HG03520 (cell line): ENCODE data around the gene PSMB1.
A peak's percentile ranks its signal among the peaks of the same experiment; 100 is the strongest.
"Not testable (repeated sequence)": the region's sequence is repeated elsewhere in the genome, so short reads cannot be mapped to it uniquely, and the experiment has no call there.

Source experiments
- ATAC-seq: cut with Tn5 transposase; IDR thresholded peaks from one replicate; pipeline ENCODE4 v1.9.1; 2021; ENCODE audit warnings: mild to moderate bottlenecking, moderate library complexity; ENCODE audit not compliant: unreplicated experiment

The PSMB1 gene

DNA sequence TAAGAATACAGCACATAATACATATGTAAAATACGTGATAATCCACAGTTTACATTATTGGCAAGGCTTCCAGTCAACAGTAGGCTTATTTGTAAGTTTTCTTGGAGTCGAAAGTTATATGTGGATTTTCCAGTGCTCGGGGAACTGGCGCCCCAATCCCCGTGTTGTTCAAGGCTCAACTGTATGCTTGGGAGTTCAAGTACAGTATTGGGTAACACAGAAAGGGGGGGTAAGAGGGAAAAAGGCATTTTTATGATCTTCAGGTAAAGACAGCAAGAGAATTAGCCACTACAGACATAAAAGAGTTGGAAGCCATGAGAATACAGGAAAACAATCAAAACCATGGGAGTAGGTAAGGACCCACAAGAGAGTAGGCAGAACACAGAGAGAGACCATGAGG is 16.4 kb downstream of the PSMB1 start:
- ATAC-seq: no peak

DNA sequence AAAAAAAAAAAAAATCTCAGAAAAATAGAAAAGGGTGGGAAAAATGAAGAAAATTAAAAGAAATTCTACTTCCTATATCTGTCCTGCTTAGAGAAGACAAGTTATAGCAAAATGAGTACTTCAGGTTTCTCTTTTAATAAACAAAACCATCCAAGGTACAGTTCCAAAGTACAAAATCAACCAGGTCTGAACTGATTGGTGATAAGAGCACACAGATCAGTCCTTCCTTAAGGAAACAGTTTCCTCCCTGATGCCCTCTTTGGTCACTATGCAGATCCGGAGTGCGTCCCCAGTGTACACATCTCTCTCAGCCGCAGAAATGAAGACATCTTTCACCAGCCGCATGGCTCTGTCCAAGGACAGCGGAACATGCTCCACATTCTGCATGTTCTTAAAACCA is 18.1 kb downstream of the PSMB1 start:
- no peak for ATAC-seq

DNA sequence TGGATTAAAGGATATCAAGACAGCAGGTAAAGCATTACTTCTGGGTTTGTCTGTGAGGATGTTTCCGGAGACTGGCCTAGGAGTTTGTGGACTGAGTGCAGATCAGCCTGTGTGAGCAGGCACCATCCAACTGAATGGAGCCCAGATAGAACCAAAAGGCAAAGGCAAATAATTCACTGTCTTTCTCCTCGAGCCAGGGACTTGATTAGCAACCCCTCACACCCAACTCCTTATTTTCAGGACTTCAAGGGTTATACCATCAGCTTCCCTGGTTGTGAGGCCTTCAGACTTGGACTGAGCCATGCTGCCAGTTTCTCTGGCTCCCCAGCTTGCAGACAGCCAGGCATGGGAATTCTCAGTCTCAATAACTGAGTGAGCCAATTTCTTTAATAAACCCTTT is 19.3 kb downstream of the PSMB1 start:
- no peak for ATAC-seq

DNA sequence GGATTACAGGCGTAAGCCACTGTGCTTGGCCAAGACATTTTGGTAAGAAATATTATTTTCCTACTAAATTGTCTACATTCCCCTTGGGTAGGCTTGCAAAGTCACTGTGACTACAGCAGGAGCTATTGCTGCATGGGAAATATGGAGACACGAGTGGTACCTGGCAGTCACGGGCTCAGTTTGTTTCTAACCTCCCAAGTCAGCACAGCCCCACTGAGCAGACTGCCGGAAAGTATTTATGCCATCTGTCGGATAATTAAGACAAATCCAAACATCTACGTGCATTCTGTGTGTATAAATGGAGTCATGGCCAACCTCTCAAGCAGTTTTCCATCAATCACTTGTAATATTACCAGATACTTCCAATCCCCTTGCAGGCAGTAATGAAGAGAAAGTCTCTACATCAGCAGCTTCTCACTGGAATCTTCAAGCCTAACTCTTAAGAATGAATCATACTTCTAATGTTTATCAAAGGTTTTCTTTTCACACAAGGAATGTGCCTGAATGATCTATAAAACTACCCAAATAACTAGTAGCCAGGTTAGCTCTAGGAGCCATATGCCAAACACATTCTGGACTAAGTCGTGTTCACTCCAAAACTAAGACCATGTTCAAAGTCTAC is 20.1 kb downstream of the PSMB1 start:
- ATAC-seq: no peak

DNA sequence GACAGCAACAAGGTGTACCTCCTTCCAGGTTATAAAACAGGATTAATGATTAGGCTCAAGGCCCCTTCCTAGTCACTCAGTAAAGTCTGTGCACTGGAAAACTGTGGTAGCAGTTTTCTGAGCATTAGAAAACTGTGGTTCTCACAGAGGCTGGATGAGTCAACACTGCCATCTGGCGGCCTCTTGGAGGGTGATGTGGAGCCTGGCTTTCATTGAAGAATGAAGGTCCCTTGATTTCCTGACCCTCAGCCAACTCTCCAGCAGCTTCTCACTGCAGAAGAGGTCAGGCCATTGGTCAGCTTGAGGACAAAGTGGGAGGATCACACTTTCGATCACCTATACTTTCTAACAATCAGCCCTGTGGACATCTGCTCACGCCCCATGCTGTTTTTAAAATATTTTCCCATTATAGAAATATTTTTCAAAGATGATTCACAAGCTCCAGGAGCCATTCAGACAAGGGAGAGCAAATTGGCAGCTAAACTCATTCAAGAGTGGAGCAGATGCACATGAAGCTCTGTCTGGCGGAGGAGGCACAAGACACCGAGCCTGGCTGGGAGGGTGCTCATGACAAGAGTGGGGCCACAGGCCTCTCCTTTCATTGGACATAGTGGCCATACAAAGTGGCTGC is 23.2 kb downstream of the PSMB1 start:
- peak; percentile 81 for ATAC-seq

DNA sequence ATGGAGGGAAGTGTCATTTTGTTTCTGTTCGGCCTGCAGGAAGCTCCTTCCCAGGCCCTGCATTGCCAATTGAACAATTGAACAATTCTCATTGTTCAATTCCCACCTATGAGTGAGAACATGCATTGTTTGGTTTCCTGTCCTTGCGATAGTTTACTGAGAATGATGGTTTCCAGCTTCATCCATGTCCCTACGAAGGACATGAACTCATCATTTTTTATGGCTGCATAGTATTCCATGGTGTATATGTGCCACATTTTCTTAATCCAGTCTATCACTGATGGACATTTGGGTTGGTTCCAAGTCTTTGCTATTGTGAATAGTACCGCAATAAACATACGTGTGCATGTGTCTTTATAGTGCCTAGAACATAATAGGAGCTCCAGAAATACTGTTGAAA is 25.1 kb downstream of the PSMB1 start:
- ATAC-seq: not testable (repeated sequence)

DNA sequence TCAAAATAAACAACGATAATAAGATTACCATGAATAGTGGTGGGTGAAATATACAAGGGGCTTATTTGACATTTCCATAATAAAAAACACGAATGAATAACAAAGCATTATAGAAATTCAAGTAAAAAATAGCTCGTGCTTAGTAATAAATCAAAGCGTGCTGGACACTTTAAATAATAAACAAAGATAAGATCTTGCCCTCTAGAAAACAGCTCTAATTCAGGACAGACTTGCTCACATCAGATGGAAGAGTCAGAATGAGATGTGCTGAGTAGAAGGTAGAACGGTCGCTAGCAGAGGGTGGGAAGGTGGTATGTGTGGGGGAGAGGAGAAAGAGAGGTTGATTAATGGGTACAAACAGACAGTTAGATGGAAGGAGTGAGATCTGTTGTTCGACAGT is 27.3 kb downstream of the PSMB1 start:
- no peak for ATAC-seq

DNA sequence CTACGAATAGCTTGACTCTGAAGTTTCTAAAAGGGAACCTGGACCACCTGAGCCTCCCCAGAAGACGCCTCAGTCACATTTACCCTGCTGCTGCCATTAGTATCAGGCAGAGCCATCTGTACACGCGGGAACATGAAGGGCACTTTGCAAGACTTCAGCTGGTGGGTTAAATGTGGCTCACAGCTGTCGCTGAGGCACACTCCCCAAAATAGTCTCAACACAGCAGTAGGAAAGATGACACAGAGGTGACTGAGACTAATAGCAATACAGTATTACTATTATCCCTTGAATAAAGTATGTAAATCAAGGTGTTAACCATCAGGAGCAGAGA is 29.0 kb downstream of the PSMB1 start:
- no peak for ATAC-seq

DNA sequence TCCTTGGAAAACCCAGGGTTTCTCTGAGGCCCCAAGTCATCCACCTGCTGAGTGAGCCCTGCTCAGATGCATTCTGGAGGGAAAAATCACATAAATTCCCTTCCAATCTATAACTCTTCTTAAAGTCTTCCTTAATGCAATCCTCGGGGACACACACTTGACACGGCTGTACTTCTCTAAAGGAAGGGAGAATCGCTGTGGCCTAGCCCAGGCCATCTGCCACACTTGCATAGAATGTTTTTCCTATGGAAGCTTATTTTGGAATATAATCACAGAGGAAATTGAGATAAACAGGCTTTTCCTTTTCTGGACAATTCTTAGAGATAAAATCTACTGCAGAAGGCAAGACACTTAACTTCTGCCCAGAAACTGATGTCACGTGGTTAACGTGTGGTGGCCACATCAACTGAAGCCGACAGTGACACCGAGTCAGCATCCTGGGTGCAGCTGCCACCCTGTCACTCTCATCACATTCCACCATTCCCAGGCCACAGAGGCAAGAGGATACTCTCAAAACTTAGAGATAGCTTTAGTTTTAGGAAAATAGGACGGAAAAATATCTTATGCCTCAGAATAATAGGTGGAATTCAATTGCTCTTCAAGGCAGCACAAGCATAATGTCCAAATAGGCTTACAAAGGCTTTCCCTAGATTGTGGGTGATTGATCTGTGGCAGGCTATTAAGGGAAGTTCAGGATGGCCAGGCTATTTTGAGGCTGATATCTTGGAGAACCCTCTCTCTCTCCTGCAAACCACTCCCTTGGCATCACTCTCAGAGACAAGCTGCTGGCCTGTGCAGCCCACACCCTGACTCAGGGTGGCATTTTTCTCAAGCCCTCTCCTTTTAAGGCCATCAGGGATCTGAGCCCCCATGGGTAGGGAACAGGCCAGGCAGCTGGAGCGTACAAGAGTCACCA is 29.6 kb downstream of the PSMB1 start:
- ATAC-seq: no peak

DNA sequence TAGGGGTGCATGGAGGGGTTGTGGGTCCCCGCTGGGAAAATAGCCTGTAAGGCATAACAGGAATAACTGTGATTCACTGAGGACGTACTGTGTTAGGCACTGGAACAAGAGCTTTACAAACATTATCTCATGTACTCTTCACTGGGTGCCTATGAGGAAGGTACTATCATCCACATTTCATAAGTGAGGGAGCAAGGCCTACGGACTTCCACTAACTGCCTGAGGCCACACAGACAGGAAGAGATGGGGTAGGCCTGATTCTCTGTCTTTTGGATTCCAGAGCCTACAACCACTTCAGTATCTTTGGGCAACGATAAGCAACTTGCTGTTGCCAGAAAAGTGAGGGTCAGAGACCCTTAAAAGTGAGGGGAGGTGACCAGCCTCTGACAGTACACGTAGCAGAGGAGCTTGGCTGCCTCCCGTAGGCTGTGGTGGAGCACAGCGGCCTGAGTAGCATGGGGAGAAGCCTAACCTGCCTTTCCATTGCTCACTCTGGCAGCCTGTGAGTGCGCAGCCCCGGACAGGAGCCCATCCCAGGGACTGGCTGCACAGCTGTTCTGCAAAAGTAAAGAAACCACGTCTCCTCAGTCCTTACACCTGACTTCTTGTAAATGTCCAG is 30.4 kb downstream of the PSMB1 start:
- ATAC-seq: no peak

DNA sequence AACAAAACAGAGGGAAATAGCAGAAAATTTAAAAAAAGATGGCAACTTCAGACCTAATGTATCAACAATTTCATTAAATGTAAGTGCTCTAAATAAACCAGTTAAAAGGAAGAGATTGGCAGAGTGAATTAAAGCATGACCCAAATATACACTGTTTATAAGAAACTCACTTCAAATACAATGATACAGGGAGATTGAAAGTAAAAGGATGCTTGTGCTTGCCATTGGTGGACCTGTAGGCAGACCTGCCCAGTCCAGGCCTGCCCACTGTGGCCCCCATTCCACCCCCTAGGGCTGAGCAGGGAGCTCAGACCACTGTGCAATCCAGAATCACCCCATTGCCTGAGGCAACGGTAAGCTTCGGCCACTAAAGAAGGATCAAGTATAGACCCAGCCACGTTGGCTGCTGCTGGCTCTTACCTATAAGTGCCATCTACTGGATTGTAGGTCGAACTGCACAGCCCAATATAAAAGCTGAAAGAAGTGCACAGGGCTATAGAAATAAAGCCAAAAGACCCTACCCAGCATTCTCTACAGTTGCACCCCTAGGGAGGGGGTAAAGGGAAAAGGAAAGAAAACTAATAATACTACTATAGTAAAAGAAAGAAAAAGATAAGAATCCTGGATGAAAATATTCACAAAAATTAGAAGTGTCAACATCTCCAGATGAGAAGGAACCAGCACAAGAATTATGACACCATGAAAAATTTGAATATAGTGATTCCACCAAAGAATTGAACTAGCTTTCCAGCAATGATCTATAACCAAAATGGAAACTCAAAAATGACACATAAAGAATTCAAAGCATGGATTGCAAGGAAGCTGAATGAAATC is 36.1 kb downstream of the PSMB1 start:
- ATAC-seq: peak; percentile 94

DNA sequence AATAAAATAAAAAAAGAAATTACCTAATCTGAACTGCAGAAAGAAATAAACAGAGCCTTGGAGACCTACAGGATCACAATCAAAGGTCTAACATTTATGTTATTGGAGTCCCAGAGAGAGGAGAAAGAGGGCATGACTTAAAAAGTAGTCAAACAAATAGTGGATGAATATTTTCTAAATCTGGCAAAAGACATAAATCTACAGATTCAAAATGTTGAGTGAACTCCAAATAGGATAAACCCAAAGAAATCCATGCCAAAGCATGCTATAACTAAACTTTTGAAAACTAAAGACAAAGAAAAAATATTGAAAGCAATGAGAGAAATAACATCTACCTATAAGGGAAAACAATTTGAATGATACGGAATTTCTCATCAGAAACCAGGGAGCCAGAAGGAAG is 38.2 kb downstream of the PSMB1 start:
- ATAC-seq: no peak

DNA sequence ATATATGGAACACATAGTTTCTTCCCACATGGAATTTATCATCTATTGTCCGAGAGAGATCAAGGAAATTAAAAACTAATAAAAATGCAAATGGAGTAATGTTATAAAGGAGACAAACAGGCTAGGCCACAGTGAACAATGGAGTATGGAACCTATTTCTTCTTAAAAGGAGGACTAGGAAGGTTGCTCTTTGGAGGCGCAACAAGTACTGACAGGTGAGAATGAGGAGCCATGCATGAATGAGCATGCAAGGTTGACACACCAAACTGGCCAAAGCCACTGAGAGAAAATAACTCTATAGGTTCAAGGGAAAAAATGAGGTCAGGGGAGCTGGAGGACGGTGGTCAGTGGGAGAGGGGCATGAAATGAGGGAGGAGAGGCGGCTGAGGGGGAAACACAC is 40.9 kb downstream of the PSMB1 start:
- no peak for ATAC-seq

DNA sequence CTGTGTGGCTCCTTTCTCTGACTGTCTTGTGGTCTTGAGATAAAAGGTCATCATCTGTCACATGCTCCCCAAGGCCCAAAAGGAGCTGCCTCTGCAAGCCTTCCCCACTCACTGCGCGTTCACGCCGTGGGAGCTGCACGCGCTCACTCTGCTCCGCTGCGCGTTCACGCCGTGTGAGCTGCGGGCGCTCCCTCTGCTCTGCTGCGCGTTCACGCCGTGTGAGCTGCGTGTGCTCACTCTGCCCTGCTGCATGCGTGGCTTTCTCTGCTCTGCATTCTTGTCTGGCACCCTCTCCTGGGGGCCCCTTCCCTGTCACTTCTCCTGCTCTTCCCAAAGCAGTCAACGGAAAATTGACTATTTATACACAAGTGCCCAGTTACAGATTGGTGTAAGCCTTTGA is 42.5 kb downstream of the PSMB1 start:
- no peak for ATAC-seq

DNA sequence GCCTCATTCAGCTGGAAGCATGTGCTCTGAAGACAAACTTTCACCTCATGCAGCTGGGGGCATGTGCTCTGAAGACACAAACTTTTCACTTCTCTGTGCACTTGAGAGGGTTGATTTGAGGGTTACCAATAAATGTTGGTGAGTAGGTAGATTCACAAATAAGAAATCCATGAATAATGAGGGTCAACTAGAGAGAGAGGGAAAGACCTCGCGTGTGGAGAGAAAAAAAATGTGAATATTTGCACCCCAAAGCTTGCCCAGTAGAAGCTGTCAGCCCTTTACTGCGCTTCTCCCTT is 43.4 kb downstream of the PSMB1 start:
- no peak for ATAC-seq

DNA sequence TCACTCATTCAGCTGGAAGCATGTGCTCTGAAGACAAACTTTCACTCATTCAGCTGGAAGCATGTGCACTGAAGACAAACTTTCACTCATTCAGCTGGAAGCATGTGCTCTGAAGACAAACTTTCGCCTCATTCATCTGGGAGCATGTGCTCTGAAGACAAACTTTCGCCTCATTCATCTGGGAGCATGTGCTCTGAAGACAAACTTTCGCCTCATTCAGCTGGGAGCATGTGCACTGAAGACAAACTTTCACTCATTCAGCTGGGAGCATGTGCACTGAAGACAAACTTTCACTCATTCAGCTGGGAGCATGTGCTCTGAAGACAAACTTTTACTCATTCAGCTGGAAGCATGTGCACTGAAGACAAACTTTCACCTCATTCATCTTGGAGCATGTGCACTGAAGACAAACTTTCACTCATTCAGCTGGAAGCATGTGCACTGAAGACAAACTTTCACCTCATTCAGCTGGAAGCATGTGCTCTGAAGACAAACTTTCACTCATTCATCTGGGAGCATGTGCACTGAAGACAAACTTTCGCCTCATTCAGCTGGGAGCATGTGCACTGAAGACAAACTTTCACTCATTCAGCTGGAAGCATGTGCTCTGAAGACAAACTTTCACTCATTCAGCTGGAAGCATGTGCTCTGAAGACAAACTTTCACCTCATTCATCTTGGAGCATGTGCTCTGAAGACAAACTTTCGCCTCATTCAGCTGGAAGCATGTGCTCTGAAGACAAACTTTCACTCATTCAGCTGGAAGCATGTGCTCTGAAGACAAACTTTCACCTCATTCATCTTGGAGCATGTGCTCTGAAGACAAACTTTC is 44.0 kb downstream of the PSMB1 start:
- ATAC-seq: not testable (repeated sequence)

DNA sequence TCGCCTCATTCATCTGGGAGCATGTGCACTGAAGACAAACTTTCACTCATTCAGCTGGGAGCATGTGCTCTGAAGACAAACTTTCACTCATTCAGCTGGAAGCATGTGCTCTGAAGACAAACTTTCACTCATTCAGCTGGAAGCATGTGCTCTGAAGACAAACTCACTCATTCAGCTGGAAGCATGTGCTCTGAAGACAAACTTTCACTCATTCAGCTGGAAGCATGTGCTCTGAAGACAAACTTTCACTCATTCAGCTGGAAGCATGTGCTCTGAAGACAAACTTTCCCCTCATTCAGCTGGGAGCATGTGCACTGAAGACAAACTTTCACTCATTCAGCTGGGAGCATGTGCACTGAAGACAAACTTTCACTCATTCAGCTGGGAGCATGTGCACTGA is 44.8 kb downstream of the PSMB1 start:
- not testable (repeated sequence) for ATAC-seq

DNA sequence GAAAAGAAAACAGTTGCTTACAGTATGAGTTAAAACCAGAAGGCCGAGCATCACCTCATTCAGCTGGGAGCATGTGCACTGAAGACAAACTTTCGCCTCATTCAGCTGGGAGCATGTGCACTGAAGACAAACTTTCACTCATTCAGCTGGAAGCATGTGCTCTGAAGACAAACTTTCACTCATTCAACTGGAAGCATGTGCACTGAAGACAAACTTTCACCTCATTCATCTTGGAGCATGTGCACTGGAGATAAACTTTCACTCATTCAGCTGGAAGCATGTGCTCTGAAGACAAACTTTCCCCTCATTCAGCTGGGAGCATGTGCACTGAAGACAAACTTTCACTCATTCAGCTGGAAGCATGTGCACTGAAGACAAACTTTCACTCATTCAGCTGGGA is 45.4 kb downstream of the PSMB1 start:
- ATAC-seq: not testable (repeated sequence)

DNA sequence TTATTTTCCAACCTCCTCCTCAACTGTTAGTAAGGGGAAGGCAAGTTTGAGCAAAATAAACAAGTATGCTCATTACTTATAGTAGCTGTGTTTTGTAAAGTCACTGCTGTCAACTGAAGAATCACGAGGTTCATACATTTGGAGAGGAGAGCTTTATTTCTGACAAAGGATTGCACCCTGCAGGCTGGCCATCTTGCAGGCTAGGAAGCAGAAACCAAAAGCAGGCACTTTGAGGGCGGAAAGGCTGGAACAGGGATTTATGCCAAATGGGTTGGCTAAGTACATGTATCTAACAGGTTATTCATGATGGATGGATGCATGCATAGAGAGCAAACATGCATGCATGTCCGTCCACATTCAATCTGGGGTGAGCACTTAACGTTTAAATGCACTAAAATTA is 46.7 kb downstream of the PSMB1 start:
- ATAC-seq: no peak

DNA sequence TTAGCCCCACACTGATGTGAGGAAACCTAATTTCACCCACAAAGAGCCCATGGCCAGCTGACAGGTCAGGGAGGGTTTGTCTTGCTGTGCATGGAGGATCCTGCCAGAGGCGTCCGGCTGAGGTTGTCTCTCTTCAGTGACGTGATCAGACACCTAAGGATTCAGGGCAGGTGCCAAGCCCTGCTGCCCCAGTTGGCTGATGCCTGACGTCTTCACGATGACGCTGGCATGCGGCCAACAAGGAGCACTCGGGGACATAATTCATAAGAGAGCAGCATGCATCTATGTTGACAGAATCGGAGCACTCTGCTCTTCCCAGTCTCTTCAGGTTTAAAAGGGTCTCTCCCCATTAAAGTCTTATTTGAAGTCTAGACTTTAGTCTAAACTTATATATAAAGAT is 47.8 kb downstream of the PSMB1 start:
- no peak for ATAC-seq
